ENCODE measurements around the gene DLL4. TPM values are rescaled to one million over a fixed set of nuclear protein-coding genes. Genes with fewer than 3 reads are reported as not detected.

DLL4 gene
- total RNA-seq, 1 experiment from 2014 or later = 0.11 TPM

GRCh38 chr15:40918799-40919392, 10.2 kb upstream of the DLL4 start:
- no TSS peak for BruUV-seq (replicated peaks)
- ChIA-PET CTCF (no interaction called here), POLR2A (ENCODE audit: low non-redundant PET) (no interaction called here)
- H3K9me3 ChIP-seq (ENCODE audit: low read depth, low read length, poor library complexity, severe bottlenecking) = no peaks in the 10 kb centered on the region
- H3K4me1 ChIP-seq (ENCODE audit: insufficient read depth, low read length, poor library complexity, severe bottlenecking) = no peaks in the 10 kb centered on the region
- no peaks in the 10 kb centered on the region for H3K27me3 ChIP-seq (replicated peaks; ENCODE audit: insufficient read depth, low read depth, low read length, poor library complexity)
- no peak overlapping the region for H3K4me3 ChIP-seq (ENCODE audit: low read depth, low read length, poor library complexity, severe bottlenecking)
- DNase-seq (ENCODE audit: low spot score) = no peak
- intact Hi-C loops (cut with micrococcal nuclease; ENCODE audit: unreplicated experiment) = no loop called here
- H3K27ac ChIP-seq (ENCODE audit: low read depth, low read length, poor library complexity, severe bottlenecking) = no peak overlapping the region
- no peaks in the 10 kb centered on the region for H3K36me3 ChIP-seq (ENCODE audit: insufficient read depth, low read length, poor library complexity, severe bottlenecking)
- TF ChIP-seq EZH2 (IDR thresholded peaks at IDR 0.05; ENCODE audit: borderline replicate concordance, low read depth, low read length, poor library complexity, severe bottlenecking) (no peak), CTCF (conservative IDR thresholded peaks at IDR 0.05; ENCODE audit: low read depth, low read length) (no peak)

- H3K36me3 ChIP-seq (ENCODE audit: insufficient read depth, low read length, poor library complexity, severe bottlenecking) = no peaks in the 10 kb centered on the region
- no peak overlapping the region for H3K4me3 ChIP-seq (ENCODE audit: low read depth, low read length, poor library complexity, severe bottlenecking)
- H3K9me3 ChIP-seq (ENCODE audit: low read depth, low read length, poor library complexity, severe bottlenecking) = no peaks in the 10 kb centered on the region
- H3K27me3 ChIP-seq (replicated peaks; ENCODE audit: insufficient read depth, low read depth, low read length, poor library complexity) = peaks cover 23% of the 10 kb centered on the region
- H3K4me1 ChIP-seq (ENCODE audit: insufficient read depth, low read length, poor library complexity, severe bottlenecking) = peaks cover 15% of the 10 kb centered on the region
- POLR2A ChIA-PET (ENCODE audit: low non-redundant PET) = no interaction called here
- no peak overlapping the region for H3K27ac ChIP-seq (ENCODE audit: low read depth, low read length, poor library complexity, severe bottlenecking)
- TF ChIP-seq CTCF (conservative IDR thresholded peaks at IDR 0.05; ENCODE audit: low read depth, low read length) (no peak), EZH2 (IDR thresholded peaks at IDR 0.05; ENCODE audit: borderline replicate concordance, low read depth, low read length, poor library complexity, severe bottlenecking) (no peak)
- no TSS peak for BruUV-seq (replicated peaks)
- no peak for DNase-seq (ENCODE audit: low spot score)
- CTCF ChIA-PET = interaction anchor here (1.0 kb wide), 1 partner anchor 18 kb away, joined by 3 read pairs; no protein-coding TSS in a partner anchor
- intact Hi-C loops (cut with micrococcal nuclease; ENCODE audit: unreplicated experiment) = no loop called here
These were observed 7.1 kb upstream of the DLL4 start for GRCh38 chr15:40921949-40922607.

DNA sequence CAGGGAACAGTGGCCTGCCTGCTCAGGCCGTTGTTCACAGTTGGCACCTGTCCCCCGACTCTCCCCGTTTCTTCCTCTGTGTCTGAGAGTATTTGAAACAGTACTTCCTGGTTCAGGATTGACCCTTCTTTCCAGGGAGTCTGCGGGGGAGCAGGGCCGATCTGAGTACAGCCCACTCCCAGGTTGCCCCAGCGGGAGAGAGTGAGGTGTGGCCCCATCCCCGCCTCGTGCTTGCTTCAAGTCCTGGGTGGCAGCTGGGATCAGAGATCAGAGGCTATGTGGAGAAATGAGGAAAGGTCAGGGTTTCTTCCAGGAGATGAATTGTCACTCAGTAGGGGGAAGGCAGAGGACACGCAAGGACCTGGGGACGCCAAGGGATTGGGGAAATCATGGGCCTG, 6.5 kb upstream of the DLL4 start:
- H3K4me1 ChIP-seq (ENCODE audit: insufficient read depth, low read length, poor library complexity, severe bottlenecking) = peaks cover 18% of the 10 kb centered on the region
- intact Hi-C loops (cut with micrococcal nuclease; ENCODE audit: unreplicated experiment) = no loop called here
- H3K36me3 ChIP-seq (ENCODE audit: insufficient read depth, low read length, poor library complexity, severe bottlenecking) = no peaks in the 10 kb centered on the region
- POLR2A ChIA-PET (ENCODE audit: low non-redundant PET) = no interaction called here
- H3K9me3 ChIP-seq (ENCODE audit: low read depth, low read length, poor library complexity, severe bottlenecking) = no peaks in the 10 kb centered on the region
- H3K4me3 ChIP-seq (ENCODE audit: low read depth, low read length, poor library complexity, severe bottlenecking) = no peak overlapping the region
- no peak for DNase-seq (ENCODE audit: low spot score)
- CTCF ChIA-PET = no interaction called here
- peaks cover 28% of the 10 kb centered on the region for H3K27me3 ChIP-seq (replicated peaks; ENCODE audit: insufficient read depth, low read depth, low read length, poor library complexity)
- TF ChIP-seq EZH2 (IDR thresholded peaks at IDR 0.05; ENCODE audit: borderline replicate concordance, low read depth, low read length, poor library complexity, severe bottlenecking) = no peak
- TF ChIP-seq CTCF (conservative IDR thresholded peaks at IDR 0.05; ENCODE audit: low read depth, low read length) = no peak
- no TSS peak for BruUV-seq (replicated peaks)
- H3K27ac ChIP-seq (ENCODE audit: low read depth, low read length, poor library complexity, severe bottlenecking) = no peak overlapping the region

Data from A673 (cell line).